BLaER1 treated with 17β-estradiol and CSF1 and Interleukin-3, amounts not matched to agents 10 nM and 100 nM (cell line): ENCODE data around the gene PPP2R5E.

ENCODE experiments used
- H3K27ac ChIP-seq, 11 experiments: shearing (Covaris generic); formaldehyde crosslinking; 2 replicates each; pipeline ENCODE4 v1.8.1; 2022
- H3K27me3 ChIP-seq, 11 experiments: shearing (Covaris generic); formaldehyde crosslinking; 2 replicates each; pipeline ENCODE4 v1.8.1; 2022
- H3K36me3 ChIP-seq, 11 experiments: shearing (Covaris generic); formaldehyde crosslinking; 2 replicates each; pipeline ENCODE4 v1.8.1; 2022
- H3K4me1 ChIP-seq, 10 experiments: shearing (Covaris generic); formaldehyde crosslinking; 2 replicates each; pipeline ENCODE4 v1.8.1; 2022
- H3K4me2 ChIP-seq, 11 experiments: shearing (Covaris generic); formaldehyde crosslinking; 2 replicates each; pipeline ENCODE4 v1.8.1; 2022
- H3K4me3 ChIP-seq, 10 experiments: shearing (Covaris generic); formaldehyde crosslinking; 2 replicates each; pipeline ENCODE4 v1.8.1; 2022
- H3K9ac ChIP-seq, 11 experiments: shearing (Covaris generic); formaldehyde crosslinking; 2 replicates each; pipeline ENCODE4 v1.8.1; 2022
- H3K9me3 ChIP-seq, 11 experiments: shearing (Covaris generic); formaldehyde crosslinking; replicated peaks in 1 of 11; 2 replicates each; pipeline ENCODE4 v1.8.1; 2022
- H4K20me1 ChIP-seq, 11 experiments: shearing (Covaris generic); formaldehyde crosslinking; 2 replicates each; pipeline ENCODE4 v1.8.1; 2022
- Cebpa-rat ChIP-seq, 11 experiments: shearing (Covaris generic); IDR thresholded peaks; 2 replicates each; pipeline ENCODE4 v1.8.1; 2022

The PPP2R5E gene

GRCh38 chr14:63508033-63508432 lies 35.1 kb downstream of the PPP2R5E start:
- Histone ChIP-seq H3K9ac (no peak overlapping the region), H3K27me3 (no peaks in the 10 kb centered on the region), H4K20me1 (peaks cover 47 to 98% (median 82%) of the 10 kb centered on the region in 11 experiments; a peak in 21 of 22 replicates), H3K36me3 (peaks cover 29 to 78% (median 54%) of the 10 kb centered on the region in 11 experiments), H3K4me1 (peaks cover 0 to 6% (median 0%) of the 10 kb centered on the region in 10 experiments; a peak in 1 of 20 replicates), H3K4me3 (no peak overlapping the region), H3K27ac (no peak overlapping the region), H3K4me2 (no peak overlapping the region), H3K9me3 (peaks cover 0 to 15% (median 7%) of the 10 kb centered on the region in 11 experiments; a peak in 14 of 22 replicates)
- no peak for TF ChIP-seq Cebpa-rat (IDR thresholded peaks at IDR 0.05)

GRCh38 chr14:63504648-63505047 lies 38.5 kb downstream of the PPP2R5E start:
- Histone ChIP-seq H3K36me3 (peaks cover 17 to 78% (median 41%) of the 10 kb centered on the region in 11 experiments), H3K4me1 (peaks cover 0 to 6% (median 0%) of the 10 kb centered on the region in 10 experiments; a peak in 1 of 20 replicates), H3K9me3 (peaks cover 0 to 15% (median 7%) of the 10 kb centered on the region in 11 experiments; a peak in 14 of 22 replicates), H3K27me3 (no peaks in the 10 kb centered on the region), H3K27ac (no peak overlapping the region), H4K20me1 (peaks cover 56 to 100% (median 83%) of the 10 kb centered on the region in 11 experiments; a peak in 21 of 22 replicates), H3K4me2 (no peak overlapping the region), H3K4me3 (no peak overlapping the region), H3K9ac (no peak overlapping the region)
- TF ChIP-seq Cebpa-rat (IDR thresholded peaks at IDR 0.05): no peak

GRCh38 chr14:63501429-63501828 lies 41.7 kb downstream of the PPP2R5E start:
- Histone ChIP-seq H3K9me3 (peaks cover 0 to under 1% (median 0%) of the 10 kb centered on the region in 11 experiments; a peak in 1 of 22 replicates), H3K9ac (no peak overlapping the region), H3K27ac (no peak overlapping the region), H3K4me2 (no peak overlapping the region), H3K36me3 (peaks cover 13 to 68% (median 30%) of the 10 kb centered on the region in 11 experiments), H3K27me3 (no peaks in the 10 kb centered on the region), H3K4me3 (no peak overlapping the region), H3K4me1 (0 out of 20 replicates have a peak, but pooled peaks cover 0 to 8% (median 0%) of the 10 kb centered on the region in 10 experiments), H4K20me1 (peaks cover 52 to 98% (median 85%) of the 10 kb centered on the region in 11 experiments; a peak in 21 of 22 replicates)
- TF ChIP-seq Cebpa-rat (IDR thresholded peaks at IDR 0.05): no peak

- no peak overlapping the region for H3K4me2 ChIP-seq
- H3K27ac ChIP-seq: no peak overlapping the region
- TF ChIP-seq Cebpa-rat (IDR thresholded peaks at IDR 0.05): no peak
Observed at GRCh38 chr14:63499701-63500250, 43.4 kb downstream of the PPP2R5E start.

GRCh38 chr14:63496837-63497400 lies 46.3 kb downstream of the PPP2R5E start:
- TF ChIP-seq Cebpa-rat (IDR thresholded peaks at IDR 0.05): no peak
- H3K27me3 ChIP-seq: no peaks in the 10 kb centered on the region
- no peak overlapping the region for H3K4me2 ChIP-seq
- H3K4me3 ChIP-seq: no peak overlapping the region
- peaks cover 12 to 51% (median 35%) of the 10 kb centered on the region in 11 experiments for H3K36me3 ChIP-seq
- no peak overlapping the region for H3K27ac ChIP-seq
- no peak overlapping the region for H3K9ac ChIP-seq
- 0 out of 20 replicates have a peak, but pooled peaks cover 0 to 8% (median 0%) of the 10 kb centered on the region in 10 experiments for H3K4me1 ChIP-seq
- no peaks in the 10 kb centered on the region for H3K9me3 ChIP-seq
- H4K20me1 ChIP-seq: peaks cover 25 to 98% (median 78%) of the 10 kb centered on the region in 11 experiments; a peak in 19 of 22 replicates

More at GRCh38 chr14:63499701-63500250, 43.4 kb downstream of the PPP2R5E start:
- Histone ChIP-seq H3K4me3 (no peak overlapping the region), H3K36me3 (peaks cover 15 to 59% (median 31%) of the 10 kb centered on the region in 11 experiments), H3K9me3 (no peaks in the 10 kb centered on the region), H3K27me3 (no peaks in the 10 kb centered on the region), H3K4me1 (0 out of 20 replicates have a peak, but pooled peaks cover 0 to 8% (median 0%) of the 10 kb centered on the region in 10 experiments), H3K9ac (no peak overlapping the region), H4K20me1 (peaks cover 40 to 98% (median 78%) of the 10 kb centered on the region in 11 experiments; a peak in 20 of 22 replicates)

GRCh38 chr14:63493246-63493645 lies 49.9 kb downstream of the PPP2R5E start:
- Histone ChIP-seq H3K27me3 (no peaks in the 10 kb centered on the region), H4K20me1 (peaks cover 18 to 96% (median 69%) of the 10 kb centered on the region in 11 experiments; a peak in 19 of 22 replicates), H3K4me3 (no peak overlapping the region), H3K36me3 (peaks cover 0 to 36% (median 20%) of the 10 kb centered on the region in 11 experiments; a peak in 19 of 22 replicates), H3K27ac (no peak overlapping the region), H3K4me2 (no peak overlapping the region), H3K9me3 (no peaks in the 10 kb centered on the region; a peak in 1 of 22 replicates), H3K4me1 (peaks cover 0 to 8% (median 2%) of the 10 kb centered on the region in 10 experiments; a peak in 9 of 20 replicates), H3K9ac (no peak overlapping the region)
- no peak for TF ChIP-seq Cebpa-rat (IDR thresholded peaks at IDR 0.05)

- Histone ChIP-seq H3K9me3 (no peaks in the 10 kb centered on the region; a peak in 1 of 22 replicates), H3K4me3 (no peak overlapping the region), H3K4me1 (peaks cover 0 to 13% (median 7%) of the 10 kb centered on the region in 10 experiments; a peak in 9 of 20 replicates), H3K36me3 (peaks cover 0 to 36% (median 17%) of the 10 kb centered on the region in 11 experiments; a peak in 19 of 22 replicates), H3K9ac (no peak overlapping the region), H4K20me1 (peaks cover 17 to 95% (median 70%) of the 10 kb centered on the region in 11 experiments; a peak in 19 of 22 replicates), H3K27me3 (no peaks in the 10 kb centered on the region), H3K4me2 (no peak overlapping the region), H3K27ac (no peak overlapping the region)
- TF ChIP-seq Cebpa-rat (IDR thresholded peaks at IDR 0.05): no peak
Observed at GRCh38 chr14:63492391-63492790, 50.8 kb downstream of the PPP2R5E start.

- no peak for TF ChIP-seq Cebpa-rat (IDR thresholded peaks at IDR 0.05)
- H3K4me3 ChIP-seq: no peak overlapping the region
- H4K20me1 ChIP-seq: peaks cover 25 to 96% (median 70%) of the 10 kb centered on the region in 11 experiments; a peak in 17 of 22 replicates
- no peaks in the 10 kb centered on the region; a peak in 1 of 22 replicates for H3K9me3 ChIP-seq
- peaks cover 0 to 37% (median 9%) of the 10 kb centered on the region in 10 experiments; a peak in 10 of 20 replicates for H3K4me1 ChIP-seq
- no peak overlapping the region for H3K9ac ChIP-seq
- peak overlapping the region in 3 of 11 experiments; percentile 23 to 53 (median 47); a peak in 6 of 22 replicates for H3K4me2 ChIP-seq
- H3K27ac ChIP-seq: no peak overlapping the region
- no peaks in the 10 kb centered on the region for H3K27me3 ChIP-seq
- peaks cover 0 to 27% (median 6%) of the 10 kb centered on the region in 11 experiments; a peak in 10 of 22 replicates for H3K36me3 ChIP-seq
Observed at GRCh38 chr14:63487724-63488123, 55.5 kb downstream of the PPP2R5E start.

- Histone ChIP-seq H3K4me3 (no peak overlapping the region), H3K4me2 (no peak overlapping the region), H4K20me1 (peaks cover 23 to 96% (median 76%) of the 10 kb centered on the region in 11 experiments; a peak in 17 of 22 replicates), H3K9me3 (no peaks in the 10 kb centered on the region; a peak in 1 of 22 replicates), H3K36me3 (peaks cover 0 to 26% (median 6%) of the 10 kb centered on the region in 11 experiments; a peak in 10 of 22 replicates), H3K4me1 (peaks cover 0 to 42% (median 9%) of the 10 kb centered on the region in 10 experiments; a peak in 10 of 20 replicates), H3K9ac (no peak overlapping the region), H3K27me3 (no peaks in the 10 kb centered on the region), H3K27ac (no peak overlapping the region)
- no peak for TF ChIP-seq Cebpa-rat (IDR thresholded peaks at IDR 0.05)
Observed at GRCh38 chr14:63486738-63487137, 56.4 kb downstream of the PPP2R5E start.
